GM19043 (cell line): ENCODE results near the gene LURAP1L.

Experiments
- ATAC-seq: cut with Tn5 transposase; IDR thresholded peaks from one replicate; pipeline ENCODE4 v1.9.1; 2021; ENCODE audit warnings: low read depth; ENCODE audit not compliant: unreplicated experiment

LURAP1L gene

GRCh38 chr9:12808569-12808968 lies 33.7 kb downstream of the LURAP1L start:
- no peak for ATAC-seq

GRCh38 chr9:12809720-12810119 lies 34.9 kb downstream of the LURAP1L start:
- ATAC-seq, result no peak

GRCh38 chr9:12811935-12812334 lies 37.1 kb downstream of the LURAP1L start:
- ATAC-seq, result no peak

GRCh38 chr9:12812710-12813109 lies 37.9 kb downstream of the LURAP1L start:
- ATAC-seq, result no peak

GRCh38 chr9:12813533-12813932 lies 38.7 kb downstream of the LURAP1L start:
- no peak for ATAC-seq

- ATAC-seq, result no peak
Measured at GRCh38 chr9:12813960-12814876, 39.4 kb downstream of the LURAP1L start.

- ATAC-seq, result no peak
Measured at GRCh38 chr9:12814877-12815237, 40.0 kb downstream of the LURAP1L start.

- ATAC-seq, result no peak
Measured at GRCh38 chr9:12815888-12816287, 41.1 kb downstream of the LURAP1L start.

- ATAC-seq, result no peak
Measured at GRCh38 chr9:12816656-12817101, 41.9 kb downstream of the LURAP1L start.

GRCh38 chr9:12817702-12818101 lies 42.9 kb downstream of the LURAP1L start:
- ATAC-seq, result no peak

GRCh38 chr9:12818431-12819000 lies 43.7 kb downstream of the LURAP1L start:
- ATAC-seq, result no peak

- peak; percentile 70 for ATAC-seq
Measured at GRCh38 chr9:12819436-12820185, 44.8 kb downstream of the LURAP1L start.

GRCh38 chr9:12822111-12822510 lies 47.3 kb downstream of the LURAP1L start:
- no peak for ATAC-seq

- no peak for ATAC-seq
Measured at GRCh38 chr9:12826924-12827565, 52.2 kb downstream of the LURAP1L start.

GRCh38 chr9:12833701-12834100 lies 58.9 kb downstream of the LURAP1L start:
- no peak for ATAC-seq

GRCh38 chr9:12838546-12838945 lies 63.7 kb downstream of the LURAP1L start:
- ATAC-seq, result no peak

GRCh38 chr9:12843735-12844134 lies 68.9 kb downstream of the LURAP1L start:
- no peak for ATAC-seq

GRCh38 chr9:12846035-12846434 lies 71.2 kb downstream of the LURAP1L start:
- no peak for ATAC-seq

- ATAC-seq, result no peak
Measured at GRCh38 chr9:12847561-12847960, 72.7 kb downstream of the LURAP1L start.

GRCh38 chr9:12849486-12850003 lies 74.7 kb downstream of the LURAP1L start:
- ATAC-seq, result no peak
